K562 (cell line): ENCODE data around the gene GNG7. TPM values are rescaled to one million over a fixed set of nuclear protein-coding genes. Genes with fewer than 3 reads are reported as not detected.
A peak's percentile ranks its signal among the peaks of the same experiment; 100 is the strongest.

Source experiments
- HIVEP1 ChIP-seq: fragments of 250-450 bp; sonication (Bioruptor Pico); IDR thresholded peaks from 2 replicates; pipeline ENCODE4 v1.4.0; 2020; ENCODE audit warnings: mild to moderate bottlenecking
- KLF1 ChIP-seq: fragments of 450-650 bp; IDR thresholded peaks from 2 replicates; pipeline ENCODE4 v1.6.1; 2016; ENCODE audit warnings: missing genetic modification characterization, missing compliant biosample characterization
- ZBTB7A ChIP-seq: IDR thresholded peaks from 2 replicates; pipeline ENCODE4 v1.6.1; 2011; ENCODE audit warnings: low read depth, mild to moderate bottlenecking, low read length, moderate library complexity, borderline replicate concordance; ENCODE audit not compliant: control insufficient read depth
- ZC3H4 ChIP-seq: sonication (generic); formaldehyde crosslinking; IDR thresholded peaks from 2 replicates; pipeline ENCODE4 v1.9.0; 2021; ENCODE audit warnings: missing genetic modification reagents, borderline replicate concordance
- ZNF280A ChIP-seq: fragments of 450-650 bp; IDR thresholded peaks from 2 replicates; pipeline ENCODE4 v1.6.1; 2018; ENCODE audit warnings: mild to moderate bottlenecking, low read depth; ENCODE audit not compliant: partially characterized antibody
- ZNF639 ChIP-seq, 2 experiments: fragments of 200-800 bp in 1 of 2; sonication (Bioruptor generic) in 1 of 2; sonication (generic) in 1 of 2; formaldehyde crosslinking in 1 of 2; IDR thresholded peaks in 1 of 2; conservative IDR thresholded peaks in 1 of 2; 2 replicates each; pipeline versions ENCODE4 v1.5.0 to v1.6.1; 2016 to 2020; ENCODE audit warnings: missing compliant biosample characterization in 1 of 2, missing genetic modification characterization in 1 of 2, missing genetic modification reagents in 1 of 2
- polyA plus RNA-seq, 8 experiments: library from polyadenylated mRNA; depleted of rRNA in 4 of 8; stranded (reverse) in 5 of 8; unstranded in 3 of 8; fragments of >200 nt; fragmentation: Nextera tagmentation in 2 of 8; fragmentation: Illumina TruSeq in 1 of 8; extraction: Ambion mirVana in 2 of 8; extraction: Trizol in 1 of 8; gene quantifications; 2 replicates each; pipeline versions ENCODE4 v1.2.1 to v1.2.3, GENCODE V29; 2011 to 2014; ENCODE audit warnings: inconsistent platforms in 1 of 8, missing spikeins in 1 of 8
- total RNA-seq, 7 experiments: library from RNA; depleted of rRNA in 6 of 7; stranded (reverse); fragments of >200 nt in 6 of 7; fragmentation: Illumina TruSeq in 2 of 7; extraction: Trizol in 2 of 7; gene quantifications; 2 replicates each; pipeline versions ENCODE4 v1.2.1 to v1.2.3, GENCODE V29; 2011 to 2021; ENCODE audit warnings: low replicate concordance in 1 of 7
- TF ChIP-seq, protein P1 (sequence below), 2 experiments: fragments of 450-650 bp; IDR thresholded peaks; 2 replicates each; pipeline ENCODE4 v1.6.1; 2016; ENCODE audit warnings: mild to moderate bottlenecking in 2 of 2, borderline replicate concordance in 1 of 2, low read depth in 1 of 2, moderate library complexity in 1 of 2
- TF ChIP-seq, protein P2 (sequence below): fragments of 250-450 bp; sonication (Bioruptor Pico); IDR thresholded peaks from 2 replicates; pipeline ENCODE4 v1.5.0; 2021
- TF ChIP-seq, protein P3 (sequence below): fragments of 450-650 bp; IDR thresholded peaks from 2 replicates; pipeline ENCODE4 v1.6.1; 2014; ENCODE audit warnings: low read depth, mild to moderate bottlenecking, moderate library complexity, borderline replicate concordance
- TF ChIP-seq, protein P4 (sequence below): sonication (generic); formaldehyde crosslinking; IDR thresholded peaks from 2 replicates; pipeline ENCODE4 v1.8.0; 2022; ENCODE audit warnings: mild to moderate bottlenecking, missing genetic modification reagents

GNG7 gene
- total and polyA plus RNA-seq, 9 of the 15 experiments (the other 6 are each of a cell fraction or from before 2014, with no cell fraction given) = 0.01 to 0.20 (median 0.06) TPM; not detected in 1

GRCh38 chr19:2507109-2507508 lies 195.4 kb downstream of the GNG7 start (continued):
- TF ChIP-seq, protein P1, sequence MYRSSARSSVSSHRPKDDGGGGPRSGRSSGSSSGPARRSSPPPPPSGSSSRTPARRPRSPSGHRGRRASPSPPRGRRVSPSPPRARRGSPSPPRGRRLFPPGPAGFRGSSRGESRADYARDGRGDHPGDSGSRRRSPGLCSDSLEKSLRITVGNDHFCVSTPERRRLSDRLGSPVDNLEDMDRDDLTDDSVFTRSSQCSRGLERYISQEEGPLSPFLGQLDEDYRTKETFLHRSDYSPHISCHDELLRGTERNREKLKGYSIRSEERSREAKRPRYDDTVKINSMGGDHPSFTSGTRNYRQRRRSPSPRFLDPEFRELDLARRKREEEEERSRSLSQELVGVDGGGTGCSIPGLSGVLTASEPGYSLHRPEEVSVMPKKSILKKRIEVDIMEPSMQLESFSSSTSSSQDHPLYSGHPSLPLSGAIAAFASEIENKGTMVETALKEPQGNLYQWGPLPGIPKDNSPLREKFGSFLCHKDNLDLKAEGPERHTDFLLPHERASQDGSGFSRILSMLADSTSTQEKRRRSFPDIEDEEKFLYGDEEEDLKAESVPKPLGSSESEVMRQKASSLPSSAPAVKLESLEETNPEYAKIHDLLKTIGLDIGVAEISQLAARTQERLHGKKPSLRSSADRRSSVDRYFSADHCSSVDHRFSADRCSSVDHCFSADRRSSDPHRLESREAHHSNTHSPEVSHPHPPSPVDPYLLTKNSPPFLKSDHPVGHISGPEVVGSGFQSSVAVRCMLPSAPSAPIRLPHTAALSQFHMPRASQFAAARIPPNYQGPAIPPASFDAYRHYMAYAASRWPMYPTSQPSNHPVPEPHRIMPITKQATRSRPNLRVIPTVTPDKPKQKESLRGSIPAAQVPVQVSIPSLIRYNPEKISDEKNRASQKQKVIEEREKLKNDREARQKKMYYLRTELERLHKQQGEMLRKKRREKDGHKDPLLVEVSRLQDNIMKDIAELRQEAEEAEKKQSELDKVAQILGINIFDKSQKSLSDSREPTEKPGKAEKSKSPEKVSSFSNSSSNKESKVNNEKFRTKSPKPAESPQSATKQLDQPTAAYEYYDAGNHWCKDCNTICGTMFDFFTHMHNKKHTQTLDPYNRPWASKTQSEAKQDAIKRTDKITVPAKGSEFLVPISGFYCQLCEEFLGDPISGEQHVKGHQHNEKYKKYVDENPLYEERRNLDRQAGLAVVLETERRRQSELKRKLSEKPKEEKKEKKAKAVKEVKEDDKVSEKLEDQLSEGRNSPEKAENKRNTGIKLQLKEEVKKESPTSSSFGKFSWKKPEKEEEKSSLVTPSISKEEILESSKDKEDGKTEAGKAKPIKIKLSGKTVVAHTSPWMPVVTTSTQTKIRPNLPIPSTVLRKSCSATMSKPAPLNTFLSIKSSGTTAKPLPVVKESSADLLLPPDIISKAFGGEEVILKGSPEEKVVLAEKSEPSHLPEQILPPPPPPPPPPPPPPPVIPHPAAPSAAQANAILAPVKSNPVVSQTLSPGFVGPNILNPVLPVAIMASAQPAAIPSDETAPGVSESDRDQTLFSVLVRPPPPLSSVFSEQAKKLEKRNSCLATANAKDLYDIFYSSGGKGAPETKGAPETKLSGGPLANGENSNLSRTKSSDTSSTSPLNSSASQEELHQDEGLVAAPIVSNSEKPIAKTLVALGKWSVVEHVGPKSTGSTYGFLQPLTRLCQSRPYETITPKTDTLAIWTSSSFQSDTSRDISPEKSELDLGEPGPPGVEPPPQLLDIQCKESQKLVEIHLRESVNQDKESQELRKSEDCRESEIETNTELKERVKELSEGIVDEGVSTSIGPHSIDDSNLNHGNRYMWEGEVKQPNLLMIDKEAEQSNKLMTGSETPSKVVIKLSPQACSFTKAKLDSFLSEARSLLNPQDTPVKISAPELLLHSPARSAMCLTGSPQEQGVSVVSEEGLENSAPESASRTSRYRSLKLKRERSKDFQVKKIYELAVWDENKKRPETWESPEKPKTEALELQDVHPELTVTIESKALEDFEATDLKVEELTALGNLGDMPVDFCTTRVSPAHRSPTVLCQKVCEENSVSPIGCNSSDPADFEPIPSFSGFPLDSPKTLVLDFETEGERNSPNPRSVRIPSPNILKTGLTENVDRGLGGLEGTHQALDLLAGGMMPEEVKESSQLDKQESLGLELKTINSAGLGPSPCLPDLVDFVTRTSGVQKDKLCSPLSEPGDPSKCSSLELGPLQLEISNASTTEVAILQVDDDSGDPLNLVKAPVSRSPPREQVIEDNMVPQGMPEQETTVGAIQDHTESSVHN (IDR thresholded peaks at IDR 0.05; ENCODE audit: borderline replicate concordance in 1 of 2, low read depth in 1 of 2) = no peak
- no peak for TF ChIP-seq HIVEP1
- TF ChIP-seq ZC3H4 (CRISPR knock-in tag) = no peak
- TF ChIP-seq ZNF280A = no peak
- TF ChIP-seq ZBTB7A = no peak
- TF ChIP-seq, protein P2, sequence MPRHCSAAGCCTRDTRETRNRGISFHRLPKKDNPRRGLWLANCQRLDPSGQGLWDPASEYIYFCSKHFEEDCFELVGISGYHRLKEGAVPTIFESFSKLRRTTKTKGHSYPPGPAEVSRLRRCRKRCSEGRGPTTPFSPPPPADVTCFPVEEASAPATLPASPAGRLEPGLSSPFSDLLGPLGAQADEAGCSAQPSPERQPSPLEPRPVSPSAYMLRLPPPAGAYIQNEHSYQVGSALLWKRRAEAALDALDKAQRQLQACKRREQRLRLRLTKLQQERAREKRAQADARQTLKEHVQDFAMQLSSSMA (CRISPR knock-in tag) = no peak
- TF ChIP-seq, protein P3, sequence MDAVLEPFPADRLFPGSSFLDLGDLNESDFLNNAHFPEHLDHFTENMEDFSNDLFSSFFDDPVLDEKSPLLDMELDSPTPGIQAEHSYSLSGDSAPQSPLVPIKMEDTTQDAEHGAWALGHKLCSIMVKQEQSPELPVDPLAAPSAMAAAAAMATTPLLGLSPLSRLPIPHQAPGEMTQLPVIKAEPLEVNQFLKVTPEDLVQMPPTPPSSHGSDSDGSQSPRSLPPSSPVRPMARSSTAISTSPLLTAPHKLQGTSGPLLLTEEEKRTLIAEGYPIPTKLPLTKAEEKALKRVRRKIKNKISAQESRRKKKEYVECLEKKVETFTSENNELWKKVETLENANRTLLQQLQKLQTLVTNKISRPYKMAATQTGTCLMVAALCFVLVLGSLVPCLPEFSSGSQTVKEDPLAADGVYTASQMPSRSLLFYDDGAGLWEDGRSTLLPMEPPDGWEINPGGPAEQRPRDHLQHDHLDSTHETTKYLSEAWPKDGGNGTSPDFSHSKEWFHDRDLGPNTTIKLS = no peak
- TF ChIP-seq, protein P4, sequence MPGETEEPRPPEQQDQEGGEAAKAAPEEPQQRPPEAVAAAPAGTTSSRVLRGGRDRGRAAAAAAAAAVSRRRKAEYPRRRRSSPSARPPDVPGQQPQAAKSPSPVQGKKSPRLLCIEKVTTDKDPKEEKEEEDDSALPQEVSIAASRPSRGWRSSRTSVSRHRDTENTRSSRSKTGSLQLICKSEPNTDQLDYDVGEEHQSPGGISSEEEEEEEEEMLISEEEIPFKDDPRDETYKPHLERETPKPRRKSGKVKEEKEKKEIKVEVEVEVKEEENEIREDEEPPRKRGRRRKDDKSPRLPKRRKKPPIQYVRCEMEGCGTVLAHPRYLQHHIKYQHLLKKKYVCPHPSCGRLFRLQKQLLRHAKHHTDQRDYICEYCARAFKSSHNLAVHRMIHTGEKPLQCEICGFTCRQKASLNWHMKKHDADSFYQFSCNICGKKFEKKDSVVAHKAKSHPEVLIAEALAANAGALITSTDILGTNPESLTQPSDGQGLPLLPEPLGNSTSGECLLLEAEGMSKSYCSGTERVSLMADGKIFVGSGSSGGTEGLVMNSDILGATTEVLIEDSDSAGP (CRISPR knock-in tag) = no peak
- no peak for TF ChIP-seq KLF1
- TF ChIP-seq ZNF639 (CRISPR knock-in tag; conservative IDR thresholded peaks at IDR 0.05 in 1 of 2, IDR thresholded peaks at IDR 0.05 in 1 of 2) = 0 out of 4 replicates have a peak, but pooled peaks of 1 of the 2 experiments have one; percentile 32
